Spinal cord (tissue), 10 donors: ENCODE results near the gene NEIL3. TPM values are rescaled to one million over a fixed set of nuclear protein-coding genes. Genes with fewer than 3 reads are reported as not detected.

Experiments
- DNase-seq, 6 donors: peaks; one replicate each; pipeline versions ENCODE4 v3.0.0 to v3.0.0-alpha.2; 2013 to 2015; ENCODE audit warnings: low spot score in 6 of 6, low read depth in 4 of 6
- H3K27ac ChIP-seq: one replicate; pipeline ENCODE4 v1.5.1; 2013; ENCODE audit warnings: low read depth, low read length, control low read depth
- H3K27me3 ChIP-seq: one replicate; pipeline ENCODE4 v1.6.1; 2013; ENCODE audit warnings: low read length; ENCODE audit not compliant: control insufficient read depth, insufficient read depth
- H3K36me3 ChIP-seq: one replicate; pipeline ENCODE4 v1.6.1; 2013; ENCODE audit warnings: low read length; ENCODE audit not compliant: control insufficient read depth, insufficient read depth
- H3K4me1 ChIP-seq: one replicate; pipeline ENCODE4 v1.6.1; 2013; ENCODE audit warnings: low read length; ENCODE audit not compliant: control insufficient read depth, insufficient read depth
- H3K4me3 ChIP-seq: one replicate; pipeline ENCODE4 v1.5.1; 2013; ENCODE audit warnings: low read depth, low read length, control low read depth
- H3K9me3 ChIP-seq: one replicate; pipeline ENCODE4 v1.6.1; 2013; ENCODE audit warnings: low read length; ENCODE audit not compliant: control insufficient read depth, insufficient read depth
- WGBS: methylation state at CpG from one replicate; pipeline ENCODE4 v1.1.5; 2013; ENCODE audit warnings: missing lambda C conversion rate; ENCODE audit not compliant: insufficient coverage; 5-methylcytosine and 5-hydroxymethylcytosine counted together
- polyA plus RNA-seq, 2 donors: library from polyadenylated mRNA; unstranded; fragments of 120-200 nt; gene quantifications; one replicate each; pipeline ENCODE4 v1.2.1, GENCODE V29; 2013; ENCODE audit not compliant: insufficient read length in 2 of 2
- total RNA-seq, 2 donors: library from RNA; depleted of rRNA in 1 of 2; stranded (reverse); fragments of 120-200 nt in 1 of 2; fragments of >200 nt in 1 of 2; gene quantifications; one replicate each; pipeline versions ENCODE4 v1.2.3 to v1.2.4, GENCODE V29; 2013 to 2014
- donor health status: healthy.

Gene NEIL3
- total and polyA plus RNA-seq, 4 donors, result 2.5 to 5.5 (median 2.8) TPM

DNA sequence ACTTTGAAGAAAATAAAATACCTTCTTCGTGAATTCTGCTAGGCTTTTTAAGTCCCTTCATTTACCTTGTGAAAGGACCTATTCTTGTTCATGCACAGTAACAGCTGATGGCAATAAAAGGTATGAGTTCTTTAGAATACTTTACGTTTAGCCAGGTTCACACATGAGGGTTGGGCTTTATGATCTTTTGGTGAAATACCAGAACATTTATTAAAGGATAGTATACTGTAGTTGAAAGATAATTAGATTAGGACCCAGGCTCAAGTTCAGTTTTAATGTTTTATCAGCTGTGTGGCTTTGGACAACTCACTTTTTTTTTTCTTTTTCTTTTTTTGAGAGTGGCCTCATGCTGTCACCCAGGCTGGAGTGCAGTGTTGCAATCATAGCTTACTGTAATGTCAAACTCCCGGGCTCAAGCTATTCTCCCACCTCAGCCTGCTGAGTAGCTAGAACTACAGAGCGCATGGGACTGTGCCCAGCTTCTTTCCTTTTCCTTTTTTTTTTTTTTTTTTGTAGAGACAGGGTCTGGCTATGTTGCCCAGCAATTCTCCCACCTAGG, 28.2 kb upstream of the NEIL3 start:
- DNase-seq, result no peak
- Histone ChIP-seq H3K4me3 (no peak overlapping the region), H3K27me3 (no peaks in the 10 kb centered on the region), H3K4me1 (no peaks in the 10 kb centered on the region), H3K9me3 (no peaks in the 10 kb centered on the region), H3K36me3 (no peaks in the 10 kb centered on the region), H3K27ac (no peak overlapping the region)
- WGBS, result 82% methylated on average over 1 of the region's 4 CpGs

DNA sequence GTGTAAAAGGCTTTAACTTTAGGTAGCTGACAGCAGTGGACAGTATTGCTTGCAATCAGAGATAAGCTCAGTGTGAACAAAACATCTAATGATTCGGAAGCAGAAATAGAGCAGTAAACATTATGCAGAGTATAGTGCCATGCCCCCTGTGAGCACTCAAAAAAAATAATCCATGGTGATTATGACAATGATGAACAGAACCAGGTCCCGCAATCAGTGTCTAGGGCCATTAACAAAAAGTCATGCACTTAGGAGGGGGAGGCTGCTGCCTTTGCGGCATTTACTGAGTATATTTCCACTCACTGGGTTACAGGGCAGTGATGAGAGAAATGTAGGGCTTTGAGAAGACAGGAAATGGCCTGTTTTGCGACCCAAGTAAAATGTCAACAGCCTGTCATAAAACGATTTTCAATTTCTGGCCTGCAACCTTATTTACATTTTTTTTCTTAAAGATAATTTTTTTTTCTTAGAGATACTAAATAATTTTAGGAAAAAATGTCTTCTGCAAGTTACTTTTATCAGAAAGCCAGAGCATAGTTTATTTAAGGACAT, 27.3 kb upstream of the NEIL3 start:
- Histone ChIP-seq H3K4me3 (no peak overlapping the region), H3K27ac (no peak overlapping the region), H3K27me3 (no peaks in the 10 kb centered on the region), H3K4me1 (no peaks in the 10 kb centered on the region), H3K36me3 (no peaks in the 10 kb centered on the region), H3K9me3 (no peaks in the 10 kb centered on the region)
- DNase-seq, result peak in 1 of 6 donors; percentile 36
- WGBS, result 79% methylated on average over 3 of the region's 5 CpGs

DNA sequence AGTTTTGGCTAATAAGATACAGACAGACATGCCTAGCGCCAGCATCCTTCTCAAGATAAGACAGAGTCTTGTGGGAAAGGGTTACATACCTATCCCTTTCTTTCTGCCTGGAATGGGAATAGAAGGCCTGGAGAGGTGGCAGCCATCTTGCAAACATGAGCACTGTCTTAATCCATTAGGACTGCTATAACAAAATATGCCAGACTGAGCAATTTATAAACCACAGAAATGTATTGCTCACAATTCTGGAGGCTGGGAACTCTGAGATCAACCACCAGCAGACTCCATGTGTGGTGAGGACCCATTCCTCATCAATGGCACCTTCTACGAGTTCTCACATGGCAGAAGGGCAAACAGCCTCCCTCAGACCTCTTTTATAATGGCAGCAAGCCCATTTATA, 26.5 kb upstream of the NEIL3 start:
- Histone ChIP-seq H3K27ac (no peak overlapping the region), H3K36me3 (no peaks in the 10 kb centered on the region), H3K27me3 (no peaks in the 10 kb centered on the region), H3K9me3 (no peaks in the 10 kb centered on the region), H3K4me1 (no peaks in the 10 kb centered on the region), H3K4me3 (no peak overlapping the region)
- DNase-seq, result no peak
- 100% methylated on average over 2 of the region's 2 CpGs for WGBS

DNA sequence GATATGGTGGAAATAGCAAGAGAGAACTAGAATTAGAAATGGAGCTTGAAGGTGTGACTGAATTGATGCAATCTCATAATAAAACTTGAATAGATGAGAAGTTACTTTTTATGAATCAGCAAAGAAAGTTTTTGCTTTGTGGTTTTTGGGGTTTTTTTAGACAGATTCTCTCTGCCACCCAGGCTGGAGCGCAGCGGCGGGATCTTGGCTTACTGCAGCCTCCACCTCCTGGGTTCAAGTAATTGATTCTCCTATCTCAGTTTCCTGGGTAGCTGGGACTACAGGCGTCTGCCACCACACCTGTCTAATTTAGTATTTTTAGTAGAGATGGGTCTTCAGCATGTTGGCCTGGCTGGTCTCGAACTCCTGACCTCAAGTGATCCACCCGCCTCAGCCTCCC, 23.7 kb upstream of the NEIL3 start:
- DNase-seq, result no peak
- H3K27me3 ChIP-seq, result no peaks in the 10 kb centered on the region
- no CpG with 5 or more reads among the region's 6 CpGs for WGBS

DNA sequence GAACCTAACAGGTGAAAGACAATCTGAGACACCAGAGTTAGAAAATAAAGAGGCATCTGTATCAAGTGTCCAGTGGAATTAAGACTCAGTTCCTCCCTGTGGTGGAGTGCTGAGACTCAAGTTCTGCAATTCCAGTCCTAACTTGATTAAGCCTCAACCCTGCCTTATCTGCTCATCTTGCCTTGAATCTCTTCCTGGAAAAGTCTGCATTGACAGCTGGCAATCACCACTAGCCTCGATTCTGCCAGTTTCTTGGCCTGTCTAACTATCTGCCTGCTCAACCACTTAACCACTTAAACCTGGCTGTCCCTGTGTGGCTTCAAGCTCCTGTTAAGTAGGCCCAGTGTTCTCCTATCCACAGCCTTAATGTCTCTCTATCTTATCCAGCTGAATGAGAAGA, 22.4 kb upstream of the NEIL3 start:
- H3K9me3 ChIP-seq, result no peaks in the 10 kb centered on the region
- 56% methylated on average over 1 of the region's 1 CpG for WGBS
- H3K36me3 ChIP-seq, result no peaks in the 10 kb centered on the region
- H3K4me1 ChIP-seq, result no peaks in the 10 kb centered on the region
- no peak overlapping the region for H3K27ac ChIP-seq
- DNase-seq, result no peak
- H3K4me3 ChIP-seq, result no peak overlapping the region
- H3K27me3 ChIP-seq, result no peaks in the 10 kb centered on the region

More for the DNA sequence above, 23.7 kb upstream of the NEIL3 start:
- no peaks in the 10 kb centered on the region for H3K36me3 ChIP-seq
- H3K9me3 ChIP-seq, result no peaks in the 10 kb centered on the region
- H3K4me3 ChIP-seq, result no peak overlapping the region
- H3K4me1 ChIP-seq, result no peaks in the 10 kb centered on the region
- H3K27ac ChIP-seq, result no peak overlapping the region

DNA sequence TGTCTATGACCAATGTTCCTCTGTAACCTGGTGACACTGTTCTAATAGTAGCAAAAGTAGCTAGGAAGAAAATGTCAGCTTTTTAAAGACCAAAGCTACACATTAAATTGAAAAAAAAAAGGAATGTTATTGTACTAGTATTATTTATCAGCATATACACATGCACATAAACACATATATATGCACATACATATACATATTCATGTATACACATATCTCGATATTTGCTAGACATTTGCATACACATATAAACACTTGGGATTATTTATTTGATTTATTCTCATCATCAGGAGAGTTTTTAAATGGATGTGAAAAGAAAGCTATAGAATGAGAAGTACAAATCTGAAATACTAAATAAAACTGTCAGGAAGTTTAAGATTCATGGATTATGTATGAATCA, 21.3 kb upstream of the NEIL3 start:
- WGBS, result no CpG with 5 or more reads among the region's 1 CpG
- Histone ChIP-seq H3K4me3 (no peak overlapping the region), H3K4me1 (no peaks in the 10 kb centered on the region), H3K27ac (no peak overlapping the region), H3K9me3 (no peaks in the 10 kb centered on the region), H3K27me3 (no peaks in the 10 kb centered on the region), H3K36me3 (no peaks in the 10 kb centered on the region)
- DNase-seq, result no peak

DNA sequence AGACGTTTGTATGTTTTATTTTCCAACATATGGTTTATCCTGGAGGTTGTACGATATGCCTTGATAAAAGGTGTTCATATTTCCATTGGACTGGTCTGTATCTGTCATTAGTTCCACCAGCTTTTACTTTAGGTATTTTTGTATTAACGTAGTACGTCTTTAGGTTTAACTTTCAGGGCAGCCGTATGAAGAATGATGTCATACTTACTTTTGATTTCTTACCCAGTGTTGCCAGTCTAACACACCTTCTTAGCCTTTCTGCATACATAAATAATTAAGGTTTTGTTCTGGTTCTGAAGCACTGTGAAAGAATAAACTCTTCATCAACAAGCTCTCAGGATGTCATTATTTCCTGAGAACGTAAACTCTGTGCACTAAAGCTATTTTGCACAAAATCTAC, 18.9 kb upstream of the NEIL3 start:
- Histone ChIP-seq H3K4me3 (no peak overlapping the region), H3K4me1 (no peaks in the 10 kb centered on the region), H3K27me3 (no peaks in the 10 kb centered on the region), H3K36me3 (no peaks in the 10 kb centered on the region), H3K27ac (no peak overlapping the region), H3K9me3 (no peaks in the 10 kb centered on the region)
- no peak for DNase-seq
- WGBS, result no CpG with 5 or more reads among the region's 6 CpGs

DNA sequence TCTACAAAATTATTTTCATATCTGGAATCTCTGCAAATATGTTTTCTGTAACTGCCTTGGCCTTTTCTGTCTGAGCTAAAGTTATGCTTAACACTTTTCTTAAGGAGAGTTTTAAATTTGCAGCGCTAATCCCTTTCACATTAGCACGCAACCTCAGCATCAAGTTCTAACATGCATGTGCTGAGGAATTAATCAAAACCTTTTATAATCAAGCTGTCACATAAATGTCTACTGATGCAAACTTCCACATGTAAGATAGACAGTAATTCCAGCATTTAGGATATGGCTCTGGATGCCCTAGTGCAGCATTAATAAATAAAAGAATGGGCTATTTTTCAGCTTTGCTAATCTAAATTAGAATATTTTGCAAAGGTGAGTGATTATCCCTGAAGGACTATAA, 17.5 kb upstream of the NEIL3 start:
- H3K27ac ChIP-seq, result no peak overlapping the region
- H3K9me3 ChIP-seq, result no peaks in the 10 kb centered on the region
- no peak overlapping the region for H3K4me3 ChIP-seq
- no peaks in the 10 kb centered on the region for H3K27me3 ChIP-seq
- no CpG with 5 or more reads among the region's 2 CpGs for WGBS
- DNase-seq, result no peak
- no peaks in the 10 kb centered on the region for H3K4me1 ChIP-seq
- no peaks in the 10 kb centered on the region for H3K36me3 ChIP-seq

DNA sequence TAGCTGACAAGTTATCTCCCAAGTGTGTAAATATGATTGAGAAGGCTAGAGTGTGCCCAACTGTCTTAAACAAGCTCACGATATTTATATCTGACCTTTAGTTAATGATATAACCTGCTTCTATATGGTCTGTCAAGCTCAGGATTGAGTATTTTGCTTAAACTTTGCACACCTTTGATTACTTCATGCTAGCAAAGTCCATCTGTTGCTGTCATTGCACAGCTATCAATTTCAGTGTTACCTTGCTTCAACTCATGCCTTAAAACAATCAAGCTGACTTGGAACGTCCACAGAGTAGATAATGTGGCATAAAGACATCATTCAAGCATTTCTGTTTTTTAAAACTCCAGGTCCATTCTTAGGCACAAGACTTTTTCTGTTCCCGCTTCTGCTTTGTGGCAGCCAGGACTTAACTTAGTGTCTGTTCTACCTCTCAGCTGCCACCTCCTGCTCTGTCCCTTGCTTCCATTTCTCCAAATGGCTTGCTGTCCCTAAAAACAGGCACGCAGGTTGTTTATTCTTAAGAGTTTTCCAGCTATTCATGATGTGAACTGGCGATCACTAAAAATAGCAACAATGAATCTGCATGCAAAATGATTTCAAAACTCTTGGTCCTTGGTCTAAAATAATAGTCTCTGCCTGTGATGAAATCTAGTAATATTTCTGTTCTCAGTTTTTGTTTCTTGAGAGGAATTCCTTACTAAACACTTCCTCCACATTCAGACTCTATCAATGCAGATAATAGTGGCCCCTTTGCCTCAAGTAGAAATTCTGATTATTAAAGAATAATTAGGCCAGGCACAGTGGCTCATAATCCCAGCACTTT, 16.3 kb upstream of the NEIL3 start:
- Histone ChIP-seq H3K27me3 (no peaks in the 10 kb centered on the region), H3K4me1 (no peaks in the 10 kb centered on the region), H3K27ac (no peak overlapping the region), H3K9me3 (peaks cover 3% of the 10 kb centered on the region), H3K4me3 (no peak overlapping the region), H3K36me3 (no peaks in the 10 kb centered on the region)
- WGBS, result 56% methylated on average over 3 of the region's 5 CpGs
- no peak for DNase-seq
